ENCODE measurements around the gene PSMB8.

The PSMB8 gene

DNA sequence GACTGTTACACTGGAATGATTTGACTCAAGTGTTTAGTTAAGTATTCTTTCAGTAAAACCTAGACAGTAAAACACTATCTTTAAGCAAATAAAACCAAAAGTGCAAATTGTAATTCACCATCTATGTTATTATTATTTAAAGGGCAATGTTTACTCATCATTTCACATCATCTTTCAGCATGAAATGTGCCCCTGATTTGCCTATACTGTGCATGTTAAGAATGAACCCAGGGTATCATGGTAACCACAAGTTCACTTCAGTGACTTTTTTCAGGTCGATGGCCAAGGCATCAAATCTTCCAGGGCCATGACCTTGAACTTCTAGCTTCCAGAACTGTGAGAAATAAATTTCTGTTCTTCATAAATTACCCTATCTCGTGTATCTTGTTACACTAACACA lies 25.0 kb downstream of the PSMB8 start:
- H3K4me3 ChIP-seq (replicated peaks; ENCODE audit: insufficient read depth, low read length), result no peak overlapping the region
- DNase-seq (ENCODE audit: low read depth in 1 of 2, low spot score in 1 of 2), result no peak
- H3K27ac ChIP-seq (replicated peaks), result no peak overlapping the region
- no peaks in the 10 kb centered on the region for H3K27me3 ChIP-seq (ENCODE audit: insufficient read depth, poor library complexity, severe bottlenecking)
- TF ChIP-seq GABPA (IDR thresholded peaks at IDR 0.05; ENCODE audit: low read depth), result no peak
- TF ChIP-seq POLR2AphosphoS5 (IDR thresholded peaks at IDR 0.05; ENCODE audit: low read depth), result no peak
- TF ChIP-seq, protein P1, sequence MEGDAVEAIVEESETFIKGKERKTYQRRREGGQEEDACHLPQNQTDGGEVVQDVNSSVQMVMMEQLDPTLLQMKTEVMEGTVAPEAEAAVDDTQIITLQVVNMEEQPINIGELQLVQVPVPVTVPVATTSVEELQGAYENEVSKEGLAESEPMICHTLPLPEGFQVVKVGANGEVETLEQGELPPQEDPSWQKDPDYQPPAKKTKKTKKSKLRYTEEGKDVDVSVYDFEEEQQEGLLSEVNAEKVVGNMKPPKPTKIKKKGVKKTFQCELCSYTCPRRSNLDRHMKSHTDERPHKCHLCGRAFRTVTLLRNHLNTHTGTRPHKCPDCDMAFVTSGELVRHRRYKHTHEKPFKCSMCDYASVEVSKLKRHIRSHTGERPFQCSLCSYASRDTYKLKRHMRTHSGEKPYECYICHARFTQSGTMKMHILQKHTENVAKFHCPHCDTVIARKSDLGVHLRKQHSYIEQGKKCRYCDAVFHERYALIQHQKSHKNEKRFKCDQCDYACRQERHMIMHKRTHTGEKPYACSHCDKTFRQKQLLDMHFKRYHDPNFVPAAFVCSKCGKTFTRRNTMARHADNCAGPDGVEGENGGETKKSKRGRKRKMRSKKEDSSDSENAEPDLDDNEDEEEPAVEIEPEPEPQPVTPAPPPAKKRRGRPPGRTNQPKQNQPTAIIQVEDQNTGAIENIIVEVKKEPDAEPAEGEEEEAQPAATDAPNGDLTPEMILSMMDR (IDR thresholded peaks at IDR 0.05; ENCODE audit: insufficient read depth, low read length), result no peak
- TF ChIP-seq, protein P2, sequence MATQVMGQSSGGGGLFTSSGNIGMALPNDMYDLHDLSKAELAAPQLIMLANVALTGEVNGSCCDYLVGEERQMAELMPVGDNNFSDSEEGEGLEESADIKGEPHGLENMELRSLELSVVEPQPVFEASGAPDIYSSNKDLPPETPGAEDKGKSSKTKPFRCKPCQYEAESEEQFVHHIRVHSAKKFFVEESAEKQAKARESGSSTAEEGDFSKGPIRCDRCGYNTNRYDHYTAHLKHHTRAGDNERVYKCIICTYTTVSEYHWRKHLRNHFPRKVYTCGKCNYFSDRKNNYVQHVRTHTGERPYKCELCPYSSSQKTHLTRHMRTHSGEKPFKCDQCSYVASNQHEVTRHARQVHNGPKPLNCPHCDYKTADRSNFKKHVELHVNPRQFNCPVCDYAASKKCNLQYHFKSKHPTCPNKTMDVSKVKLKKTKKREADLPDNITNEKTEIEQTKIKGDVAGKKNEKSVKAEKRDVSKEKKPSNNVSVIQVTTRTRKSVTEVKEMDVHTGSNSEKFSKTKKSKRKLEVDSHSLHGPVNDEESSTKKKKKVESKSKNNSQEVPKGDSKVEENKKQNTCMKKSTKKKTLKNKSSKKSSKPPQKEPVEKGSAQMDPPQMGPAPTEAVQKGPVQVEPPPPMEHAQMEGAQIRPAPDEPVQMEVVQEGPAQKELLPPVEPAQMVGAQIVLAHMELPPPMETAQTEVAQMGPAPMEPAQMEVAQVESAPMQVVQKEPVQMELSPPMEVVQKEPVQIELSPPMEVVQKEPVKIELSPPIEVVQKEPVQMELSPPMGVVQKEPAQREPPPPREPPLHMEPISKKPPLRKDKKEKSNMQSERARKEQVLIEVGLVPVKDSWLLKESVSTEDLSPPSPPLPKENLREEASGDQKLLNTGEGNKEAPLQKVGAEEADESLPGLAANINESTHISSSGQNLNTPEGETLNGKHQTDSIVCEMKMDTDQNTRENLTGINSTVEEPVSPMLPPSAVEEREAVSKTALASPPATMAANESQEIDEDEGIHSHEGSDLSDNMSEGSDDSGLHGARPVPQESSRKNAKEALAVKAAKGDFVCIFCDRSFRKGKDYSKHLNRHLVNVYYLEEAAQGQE (IDR thresholded peaks at IDR 0.05; ENCODE audit: insufficient replicate concordance, low read depth), result no peak
- no peak for TF ChIP-seq SPI1 (IDR thresholded peaks at IDR 0.05; ENCODE audit: borderline replicate concordance, low read depth)

DNA sequence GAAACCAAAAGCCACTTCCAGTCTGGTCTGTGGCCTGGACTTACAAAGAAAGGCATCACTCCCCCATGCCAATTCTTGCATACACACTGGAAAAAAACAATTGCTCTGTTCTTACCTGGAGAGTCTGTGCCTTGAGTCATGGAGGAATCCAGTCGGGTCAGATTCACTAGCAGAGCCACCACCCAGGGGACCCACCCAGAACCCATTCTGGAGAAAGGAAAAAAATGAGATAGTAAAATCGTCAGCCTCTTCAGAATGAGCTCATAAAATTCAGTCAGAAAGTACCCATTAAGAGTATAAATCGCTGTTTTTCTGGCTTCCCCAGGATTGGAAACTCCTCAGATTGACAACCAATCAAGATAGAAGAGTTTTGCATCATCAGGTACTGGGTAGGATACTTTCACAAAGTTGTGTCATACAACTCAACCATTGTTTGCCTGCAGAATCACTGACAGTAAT lies 27.1 kb downstream of the PSMB8 start, which contains the start of gene HLA-DOB:
TSS of gene HLA-DOB (minus strand) at position 257 of the 459 bp plus-strand sequence. CDS start at position 206, 51 bp downstream.
- TF ChIP-seq POLR2AphosphoS5 (IDR thresholded peaks at IDR 0.05; ENCODE audit: low read depth), result no peak
- TF ChIP-seq, protein P2 (IDR thresholded peaks at IDR 0.05; ENCODE audit: insufficient replicate concordance, low read depth), result no peak
- TF ChIP-seq, protein P1 (IDR thresholded peaks at IDR 0.05; ENCODE audit: insufficient read depth, low read length), result no peak
- no peak for TF ChIP-seq GABPA (IDR thresholded peaks at IDR 0.05; ENCODE audit: low read depth)
- no peak for TF ChIP-seq SPI1 (IDR thresholded peaks at IDR 0.05; ENCODE audit: borderline replicate concordance, low read depth)
- H3K27ac ChIP-seq (replicated peaks), result no peak within 1 kb of the TSS
- DNase-seq (ENCODE audit: low read depth in 1 of 2, low spot score in 1 of 2), result no peak
- no peak within 1 kb of the TSS for H3K4me3 ChIP-seq (replicated peaks; ENCODE audit: insufficient read depth, low read length)
- H3K27me3 ChIP-seq (ENCODE audit: insufficient read depth, poor library complexity, severe bottlenecking), result no peaks in the 10 kb centered on the region

DNA sequence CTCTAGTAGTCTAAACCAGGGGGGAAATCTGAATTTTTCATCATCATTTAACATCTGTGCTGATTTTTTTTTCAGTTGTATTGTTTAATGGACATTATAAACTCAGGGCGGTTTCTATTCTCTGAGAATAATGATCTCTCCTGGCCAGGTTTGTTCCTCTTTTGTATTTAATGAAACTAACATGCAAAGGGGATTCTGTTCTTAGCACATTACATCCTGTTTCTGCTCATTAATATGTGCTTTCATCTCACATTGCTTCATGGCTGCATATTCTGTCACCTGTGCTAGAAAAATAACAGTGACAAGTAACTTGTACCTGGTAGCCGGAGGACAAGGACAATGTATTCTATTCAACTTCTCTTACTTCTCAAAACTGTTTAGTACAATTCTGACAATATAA lies 27.9 kb downstream of the PSMB8 start:
- no peak for DNase-seq (ENCODE audit: low read depth in 1 of 2, low spot score in 1 of 2)
- no peaks in the 10 kb centered on the region for H3K27me3 ChIP-seq (ENCODE audit: insufficient read depth, poor library complexity, severe bottlenecking)
- no peak overlapping the region for H3K27ac ChIP-seq (replicated peaks)
- no peak for TF ChIP-seq GABPA (IDR thresholded peaks at IDR 0.05; ENCODE audit: low read depth)
- TF ChIP-seq, protein P2 (IDR thresholded peaks at IDR 0.05; ENCODE audit: insufficient replicate concordance, low read depth), result no peak
- H3K4me3 ChIP-seq (replicated peaks; ENCODE audit: insufficient read depth, low read length), result no peak overlapping the region

All from HL-60 (cell line).